Measurements from ENCODE around the gene PTPRT.

PTPRT gene

DNA sequence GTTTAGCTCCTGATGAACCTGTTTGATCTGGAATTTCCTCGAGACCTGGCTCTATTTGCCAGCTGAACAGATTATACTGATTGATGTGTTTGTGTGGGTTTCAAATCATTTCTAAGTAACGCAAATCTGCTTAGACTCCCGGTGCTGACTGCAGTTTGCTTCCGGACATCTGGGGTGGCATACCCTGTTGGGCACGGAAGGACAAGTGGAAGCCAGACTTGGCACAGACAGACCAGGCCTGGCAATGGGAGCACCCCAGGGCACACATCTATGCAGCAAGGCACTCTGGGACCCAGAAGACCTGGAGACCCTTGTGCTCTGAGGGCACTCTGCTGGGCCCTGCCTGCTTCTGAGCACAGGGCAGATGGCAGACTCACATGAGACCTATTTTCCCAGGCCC lies 1137.8 kb downstream of the PTPRT start:
- no peak for DNase-seq (ENCODE audit: low read depth in 2 of 2)

- DNase-seq (ENCODE audit: low read depth in 2 of 2): no peak
Observed at GRCh38 chr20:42046371-42047085, 1143.2 kb downstream of the PTPRT start.

- no peak for DNase-seq (ENCODE audit: low read depth in 2 of 2)
Observed at GRCh38 chr20:42043921-42044320, 1145.8 kb downstream of the PTPRT start.

DNA sequence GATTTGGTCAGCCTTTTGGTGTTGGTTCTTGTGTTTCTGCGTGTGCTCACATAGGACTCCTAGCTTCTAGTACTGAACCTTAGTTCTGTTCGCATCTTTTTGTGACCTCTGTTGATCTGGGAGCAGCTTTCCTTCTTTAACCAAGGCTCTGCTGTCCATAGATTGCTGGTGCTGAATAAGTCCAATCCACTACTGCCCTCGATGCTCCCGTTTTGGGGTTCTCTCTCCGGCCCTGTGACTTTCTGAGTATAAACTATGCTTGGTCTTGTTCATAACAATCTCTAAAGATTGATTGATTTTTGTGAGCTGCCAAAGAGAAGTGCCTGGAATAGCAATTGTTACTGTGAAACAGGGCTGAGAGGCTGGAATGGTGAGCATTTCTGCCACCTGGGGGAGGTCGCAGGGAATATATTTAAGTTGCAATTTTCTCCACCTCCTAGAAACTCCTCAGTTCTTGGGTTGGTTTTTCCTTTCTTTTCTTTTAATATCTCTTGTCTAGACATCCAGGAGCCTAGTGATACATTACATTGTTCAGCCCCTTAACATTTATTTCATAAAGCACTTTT lies 1148.6 kb downstream of the PTPRT start:
- no peak for DNase-seq (ENCODE audit: low read depth in 2 of 2)

- DNase-seq (ENCODE audit: low read depth in 2 of 2): no peak
Observed at GRCh38 chr20:42027746-42028268, 1161.9 kb downstream of the PTPRT start.

- no peak for DNase-seq (ENCODE audit: low read depth in 2 of 2)
Observed at GRCh38 chr20:42026599-42026998, 1163.1 kb downstream of the PTPRT start.

DNA sequence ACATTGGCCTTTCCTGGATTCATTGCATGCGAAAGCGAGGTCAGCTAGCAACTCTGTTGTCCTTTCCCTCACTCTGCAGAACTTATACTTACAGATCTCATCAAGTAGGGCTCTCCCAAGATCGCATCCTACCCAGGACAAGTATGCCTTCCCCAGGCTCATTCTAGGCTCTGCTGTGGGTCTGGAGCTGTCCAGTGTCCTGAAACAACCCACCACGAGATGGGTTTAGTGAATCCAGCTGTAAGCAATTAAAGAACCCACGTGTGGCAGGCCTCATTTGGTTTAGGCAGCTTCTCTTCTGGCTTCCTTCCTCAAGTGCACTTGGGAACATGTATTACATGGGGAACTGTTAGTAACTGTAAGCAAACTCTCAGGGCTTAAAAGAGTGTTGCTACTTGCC lies 1165.1 kb downstream of the PTPRT start:
- no peak for DNase-seq (ENCODE audit: low read depth in 2 of 2)
